C4-2B (cell line): ENCODE results near the gene DCAF5.

Experiments used
- H3K27ac ChIP-seq: fragments of 450-650 bp; 2 replicates; pipeline ENCODE4 v1.5.1; 2017
- ZFX ChIP-seq: fragments of 450-650 bp; IDR thresholded peaks from 2 replicates; pipeline ENCODE4 v1.6.1; 2017
- TF ChIP-seq, protein P1 (sequence below): fragments of 450-650 bp; conservative IDR thresholded peaks from 2 replicates; pipeline ENCODE4 v1.5.1; 2017; ENCODE audit warnings: mild to moderate bottlenecking

DCAF5 gene

DNA sequence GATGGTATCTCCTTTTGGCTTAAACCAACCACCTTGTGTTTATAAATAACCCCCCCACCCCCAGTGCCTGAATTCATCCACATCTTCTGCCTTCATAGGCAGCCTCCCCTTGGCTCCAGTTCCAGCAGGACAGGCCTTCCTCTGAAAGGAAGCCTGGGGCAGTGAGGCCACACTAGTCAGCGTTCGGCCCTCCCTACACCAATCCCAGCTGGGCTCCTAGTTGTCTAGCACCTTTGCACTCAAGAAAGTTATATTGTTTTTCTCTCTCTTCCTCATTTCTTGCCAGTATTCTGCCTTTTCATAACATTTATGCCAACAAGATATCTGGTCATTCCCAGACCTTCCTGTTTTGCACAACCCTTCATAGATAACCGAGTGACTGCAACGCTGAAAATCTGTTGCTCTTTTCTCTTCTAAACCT, 100.7 kb downstream of the DCAF5 start:
- no peak overlapping the region for H3K27ac ChIP-seq
- TF ChIP-seq, protein P1, sequence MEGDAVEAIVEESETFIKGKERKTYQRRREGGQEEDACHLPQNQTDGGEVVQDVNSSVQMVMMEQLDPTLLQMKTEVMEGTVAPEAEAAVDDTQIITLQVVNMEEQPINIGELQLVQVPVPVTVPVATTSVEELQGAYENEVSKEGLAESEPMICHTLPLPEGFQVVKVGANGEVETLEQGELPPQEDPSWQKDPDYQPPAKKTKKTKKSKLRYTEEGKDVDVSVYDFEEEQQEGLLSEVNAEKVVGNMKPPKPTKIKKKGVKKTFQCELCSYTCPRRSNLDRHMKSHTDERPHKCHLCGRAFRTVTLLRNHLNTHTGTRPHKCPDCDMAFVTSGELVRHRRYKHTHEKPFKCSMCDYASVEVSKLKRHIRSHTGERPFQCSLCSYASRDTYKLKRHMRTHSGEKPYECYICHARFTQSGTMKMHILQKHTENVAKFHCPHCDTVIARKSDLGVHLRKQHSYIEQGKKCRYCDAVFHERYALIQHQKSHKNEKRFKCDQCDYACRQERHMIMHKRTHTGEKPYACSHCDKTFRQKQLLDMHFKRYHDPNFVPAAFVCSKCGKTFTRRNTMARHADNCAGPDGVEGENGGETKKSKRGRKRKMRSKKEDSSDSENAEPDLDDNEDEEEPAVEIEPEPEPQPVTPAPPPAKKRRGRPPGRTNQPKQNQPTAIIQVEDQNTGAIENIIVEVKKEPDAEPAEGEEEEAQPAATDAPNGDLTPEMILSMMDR, result no peak
- TF ChIP-seq ZFX, result no peak

GRCh38 chr14:69050240-69051184, 102.4 kb downstream of the DCAF5 start:
- H3K27ac ChIP-seq, result no peak overlapping the region
- TF ChIP-seq, protein P1, result no peak
- no peak for TF ChIP-seq ZFX

DNA sequence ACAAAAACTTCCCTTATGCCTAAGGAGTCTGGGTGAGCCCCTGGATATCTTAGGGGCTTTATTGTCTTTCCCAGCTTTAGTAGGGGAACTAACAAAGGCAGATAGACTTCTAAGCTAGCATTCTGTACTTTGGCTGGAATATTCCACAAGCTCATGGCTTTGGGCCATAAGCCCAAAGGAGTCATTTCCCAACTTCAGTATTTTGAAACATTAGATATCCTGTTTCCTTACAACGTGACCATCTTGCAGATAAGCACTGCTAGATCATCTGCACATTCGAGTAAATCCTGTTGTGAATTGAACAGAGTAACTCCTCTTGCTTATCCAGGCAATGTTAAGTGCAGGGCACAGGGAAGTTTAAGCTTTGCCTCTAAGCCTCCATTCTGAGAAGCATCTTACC, 103.2 kb downstream of the DCAF5 start:
- H3K27ac ChIP-seq, result no peak overlapping the region
- TF ChIP-seq, protein P1, result no peak
- no peak for TF ChIP-seq ZFX

- TF ChIP-seq, protein P1, result no peak
- TF ChIP-seq ZFX, result no peak
- no peak overlapping the region for H3K27ac ChIP-seq
These were observed 104.5 kb downstream of the DCAF5 start for GRCh38 chr14:69048456-69048855.

DNA sequence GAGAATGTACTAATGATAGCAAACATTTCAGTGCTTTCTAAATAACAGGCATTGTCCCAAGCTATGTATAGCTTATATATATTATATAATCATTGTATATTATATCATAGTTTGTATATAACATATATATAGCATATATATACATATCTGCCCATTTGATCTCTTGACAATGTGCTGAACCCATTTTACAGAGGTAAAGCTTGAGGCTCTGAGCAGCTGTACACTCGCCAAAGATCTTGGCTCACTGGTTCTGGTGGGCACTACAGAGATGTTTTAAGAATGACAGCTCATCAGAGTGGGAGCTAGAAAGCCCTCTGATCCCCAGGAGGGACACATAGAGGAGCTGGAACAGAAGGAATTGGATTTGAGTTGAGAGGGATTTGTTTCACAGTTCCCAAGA, 105.7 kb downstream of the DCAF5 start:
- TF ChIP-seq, protein P1, result no peak
- no peak for TF ChIP-seq ZFX
- H3K27ac ChIP-seq, result no peak overlapping the region

DNA sequence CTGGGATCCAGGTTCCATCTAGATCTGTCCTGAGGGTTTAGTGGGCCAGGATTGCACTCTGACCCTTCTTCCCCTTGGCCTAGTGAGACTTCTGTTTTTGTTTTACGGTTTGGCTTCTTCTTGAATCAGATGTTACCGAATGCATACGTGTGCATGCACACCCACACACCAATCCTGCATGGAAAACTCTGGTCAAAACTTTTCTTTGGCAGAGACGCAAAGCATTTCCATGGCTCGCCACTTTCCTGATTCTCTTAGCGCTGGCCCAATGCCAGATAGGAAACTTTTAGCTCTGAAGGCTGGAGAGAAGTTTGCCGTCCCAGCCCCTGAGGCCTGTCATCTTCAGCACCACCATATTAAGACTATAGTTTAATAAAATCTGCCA, 106.5 kb downstream of the DCAF5 start:
- no peak overlapping the region for H3K27ac ChIP-seq
- TF ChIP-seq ZFX, result no peak
- TF ChIP-seq, protein P1, result no peak

DNA sequence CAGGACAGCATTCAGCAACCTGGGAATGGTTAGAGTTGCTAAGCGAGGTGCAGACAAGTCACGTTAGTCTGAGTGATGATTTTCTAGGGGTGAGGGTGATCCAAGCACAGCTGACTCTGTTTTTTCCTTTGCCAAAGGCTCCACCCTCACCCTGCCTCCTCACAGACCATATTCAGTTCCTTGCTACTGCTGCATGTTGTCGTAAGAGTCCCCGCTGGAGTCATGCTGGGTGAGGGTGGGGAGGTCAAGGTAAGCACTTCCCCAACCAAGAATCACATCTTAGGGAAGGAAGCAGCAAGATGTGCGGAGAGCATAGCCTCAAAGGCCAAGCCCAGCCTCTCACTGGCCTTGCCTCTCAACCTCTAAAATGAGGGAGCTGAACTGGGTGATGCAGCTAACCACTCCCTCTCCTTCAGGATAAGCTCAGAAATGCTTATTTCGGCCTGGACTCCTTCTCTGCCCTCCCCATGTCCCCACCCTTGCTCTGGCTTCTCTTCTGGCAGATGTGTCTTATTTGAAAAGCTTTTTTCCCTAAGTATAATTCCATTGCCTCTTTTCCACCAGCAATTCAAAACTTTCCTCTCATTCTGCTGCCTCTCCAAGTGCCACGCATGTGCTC, 107.0 kb downstream of the DCAF5 start:
- no peak overlapping the region for H3K27ac ChIP-seq
- TF ChIP-seq, protein P1, result no peak
- no peak for TF ChIP-seq ZFX
